A549 (cell line): ENCODE data around the gene SSH2. TPM values are rescaled to one million over a fixed set of nuclear protein-coding genes. Genes with fewer than 3 reads are reported as not detected.

Experiments
- ATAC-seq, 2 experiments: fragments of 200-7000 bp in 1 of 2; fragments of >200 bp in 1 of 2; cut with Nextera tagmentation in 1 of 2; cut with Tn5 transposase in 1 of 2; 3 replicates each; pipeline versions ENCODE4 v1.8.0 to v1.9.1; 2018 to 2020; ENCODE audit warnings: mild to moderate bottlenecking in 1 of 2, moderate library complexity in 1 of 2
- CTCF ChIA-PET: fragments of 300-600 bp; sonication (Branson Sonifier 250); formaldehyde crosslinking; extraction: SDS; loops from one replicate; lab custom pipeline; 2021; ENCODE audit warnings: antibody characterized with exemption, inconsistent platforms; lab: Yijun Ruan, JAX
- POLR2A ChIA-PET: fragments of 350-600 bp; formaldehyde crosslinking; extraction: SDS; loops from one replicate; lab custom pipeline; 2021; ENCODE audit warnings: antibody characterized with exemption, inconsistent platforms; lab: Yijun Ruan, JAX
- DNase-seq, 2 experiments: peaks; one replicate each; pipeline versions ENCODE4 v3.0.0 to v3.0.0-alpha.2; 2011 to 2016; ENCODE audit warnings: low read depth in 1 of 2, low spot score in 1 of 2
- FAIRE-seq: peaks from 2 replicates; lab custom pipeline; 2011; peaks lifted over from hg19 to GRCh38; lab: Jason Lieb, UNC
- H3K27ac ChIP-seq, 2 experiments: fragments of >200 bp; sonication (Bioruptor Twin); formaldehyde crosslinking; 3 replicates each; pipeline ENCODE4 v1.5.1; 2016 to 2017
- H3K4me1 ChIP-seq: fragments of >200 bp; sonication (Bioruptor Twin); formaldehyde crosslinking; 3 replicates; pipeline ENCODE4 v1.6.1; 2016
- H3K4me2 ChIP-seq: fragments of >200 bp; sonication (Bioruptor Twin); formaldehyde crosslinking; 3 replicates; pipeline ENCODE4 v1.6.1; 2016
- H3K4me3 ChIP-seq: fragments of >200 bp; sonication (Bioruptor Twin); formaldehyde crosslinking; 3 replicates; pipeline ENCODE4 v1.5.1; 2016
- H3K9me3 ChIP-seq: fragments of >200 bp; sonication (Bioruptor Twin); formaldehyde crosslinking; 3 replicates; pipeline ENCODE4 v1.6.1; 2016
- CBX2 ChIP-seq: fragments of 200-600 bp; sonication (generic); IDR thresholded peaks from 2 replicates; pipeline ENCODE4 v1.6.1; 2016; ENCODE audit warnings: low read depth, mild to moderate bottlenecking, borderline replicate concordance
- FOSL2 ChIP-seq, 2 experiments: fragments of 450-650 bp in 1 of 2; fragments of >200 bp in 1 of 2; sonication (Bioruptor Twin) in 1 of 2; formaldehyde crosslinking; IDR thresholded peaks; 2 replicates each; pipeline versions ENCODE4 v1.5.0 to v1.6.1; 2016 to 2020; ENCODE audit warnings: mild to moderate bottlenecking in 1 of 2, moderate library complexity in 1 of 2
- GATA3 ChIP-seq: IDR thresholded peaks from 2 replicates; pipeline ENCODE4 v1.6.1; 2012; ENCODE audit warnings: borderline replicate concordance
- HDAC2 ChIP-seq: fragments of 200-600 bp; sonication (generic); IDR thresholded peaks from 2 replicates; pipeline ENCODE4 v1.6.1; 2016
- HOXB13 ChIP-seq: fragments of 250-450 bp; sonication (Bioruptor Pico); IDR thresholded peaks from 2 replicates; pipeline ENCODE4 v1.5.0; 2020; ENCODE audit warnings: low read depth, mild to moderate bottlenecking, moderate library complexity
- HOXB5 ChIP-seq: fragments of 250-450 bp; sonication (Bioruptor Pico); IDR thresholded peaks from 2 replicates; pipeline ENCODE4 v1.5.0; 2020; ENCODE audit warnings: mild to moderate bottlenecking, moderate library complexity
- JUN ChIP-seq, 2 experiments: fragments of >200 bp; sonication (Bioruptor Twin); formaldehyde crosslinking; IDR thresholded peaks; 2 replicates in 1 of 2; 3 replicates in 1 of 2; pipeline ENCODE4 v1.6.1; 2016 to 2017
- MAFK ChIP-seq: fragments of 450-650 bp; IDR thresholded peaks from 2 replicates; pipeline ENCODE4 v1.6.1; 2014; ENCODE audit not compliant: partially characterized antibody
- MAZ ChIP-seq: fragments of 150-350 bp; IDR thresholded peaks from 2 replicates; pipeline ENCODE4 v1.6.1; 2014; ENCODE audit warnings: antibody characterized with exemption, low read depth, low read length, borderline replicate concordance
- MYC ChIP-seq: IDR thresholded peaks from 2 replicates; pipeline ENCODE4 v1.6.1; 2012; ENCODE audit warnings: mild to moderate bottlenecking, inconsistent platforms, low read length, improper control_type of control experiment, borderline replicate concordance
- NPAS2 ChIP-seq: fragments of 250-450 bp; sonication (Bioruptor Pico); IDR thresholded peaks from 2 replicates; pipeline ENCODE4 v1.8.0; 2022; ENCODE audit warnings: mild to moderate bottlenecking, moderate library complexity, borderline replicate concordance
- NR3C1 ChIP-seq: fragments of >200 bp; sonication (Bioruptor Twin); formaldehyde crosslinking; IDR thresholded peaks from 3 replicates; pipeline ENCODE4 v1.6.1; 2017
- PHF8 ChIP-seq: fragments of 200-600 bp; sonication (generic); IDR thresholded peaks from 2 replicates; pipeline ENCODE4 v1.6.1; 2016; ENCODE audit warnings: low read depth, mild to moderate bottlenecking, antibody characterized with exemption, moderate library complexity, borderline replicate concordance
- POLR2A ChIP-seq: IDR thresholded peaks from 2 replicates; pipeline ENCODE4 v1.6.1; 2012; ENCODE audit warnings: mild to moderate bottlenecking, low read length
- RAD21 ChIP-seq, 2 experiments: fragments of >200 bp in 1 of 2; sonication (Bioruptor Twin) in 1 of 2; formaldehyde crosslinking in 1 of 2; IDR thresholded peaks in 1 of 2; conservative IDR thresholded peaks in 1 of 2; 2 replicates in 1 of 2; 3 replicates in 1 of 2; pipeline ENCODE4 v1.6.1; 2012 to 2018; ENCODE audit warnings: inconsistent platforms in 1 of 2
- RFX5 ChIP-seq: fragments of 450-650 bp; IDR thresholded peaks from 2 replicates; pipeline ENCODE4 v1.7.1; 2014; ENCODE audit warnings: antibody characterized with exemption, mild to moderate bottlenecking, moderate library complexity
- RNF2 ChIP-seq: fragments of 200-600 bp; sonication (generic); IDR thresholded peaks from 2 replicates; pipeline ENCODE4 v1.6.1; 2016; ENCODE audit warnings: low read depth, mild to moderate bottlenecking, antibody characterized with exemption, moderate library complexity, borderline replicate concordance
- ZNF302 ChIP-seq: fragments of 250-450 bp; sonication (Bioruptor Pico); IDR thresholded peaks from 2 replicates; pipeline ENCODE4 v1.9.0; 2021; ENCODE audit warnings: inconsistent platforms, mild to moderate bottlenecking, moderate library complexity
- WGBS: methylation state at CpG from one replicate; pipeline ENCODE4 v1.1.6; 2017; ENCODE audit errors: missing lambda C conversion rate; 5-methylcytosine and 5-hydroxymethylcytosine counted together
- polyA plus RNA-seq, 4 experiments: library from polyadenylated mRNA; depleted of rRNA in 3 of 4; stranded (reverse); fragments of >200 nt; fragmentation: RNase III in 1 of 4; extraction: RNeasy Plus Mini Kit Qiagen cat#74134 plus additional on column Dnase treatment in 1 of 4; gene quantifications; 2 replicates in 3 of 4; 3 replicates in 1 of 4; pipeline ENCODE4 v1.2.3, GENCODE V29; 2011 to 2017
- TF ChIP-seq, protein P1 (sequence below): IDR thresholded peaks from 2 replicates; pipeline ENCODE4 v1.6.1; 2012; ENCODE audit warnings: low read depth, borderline replicate concordance
- TF ChIP-seq, protein P2 (sequence below): fragments of >200 bp; sonication (Bioruptor Twin); formaldehyde crosslinking; IDR thresholded peaks from 3 replicates; pipeline ENCODE4 v1.6.1; 2016
- TF ChIP-seq, protein P3 (sequence below): IDR thresholded peaks from 2 replicates; pipeline ENCODE4 v1.6.1; 2012

Gene SSH2
- polyA plus RNA-seq, 2 of the 4 experiments (the other 2 are of a cell fraction), result 20.7 to 24.5 TPM

DNA sequence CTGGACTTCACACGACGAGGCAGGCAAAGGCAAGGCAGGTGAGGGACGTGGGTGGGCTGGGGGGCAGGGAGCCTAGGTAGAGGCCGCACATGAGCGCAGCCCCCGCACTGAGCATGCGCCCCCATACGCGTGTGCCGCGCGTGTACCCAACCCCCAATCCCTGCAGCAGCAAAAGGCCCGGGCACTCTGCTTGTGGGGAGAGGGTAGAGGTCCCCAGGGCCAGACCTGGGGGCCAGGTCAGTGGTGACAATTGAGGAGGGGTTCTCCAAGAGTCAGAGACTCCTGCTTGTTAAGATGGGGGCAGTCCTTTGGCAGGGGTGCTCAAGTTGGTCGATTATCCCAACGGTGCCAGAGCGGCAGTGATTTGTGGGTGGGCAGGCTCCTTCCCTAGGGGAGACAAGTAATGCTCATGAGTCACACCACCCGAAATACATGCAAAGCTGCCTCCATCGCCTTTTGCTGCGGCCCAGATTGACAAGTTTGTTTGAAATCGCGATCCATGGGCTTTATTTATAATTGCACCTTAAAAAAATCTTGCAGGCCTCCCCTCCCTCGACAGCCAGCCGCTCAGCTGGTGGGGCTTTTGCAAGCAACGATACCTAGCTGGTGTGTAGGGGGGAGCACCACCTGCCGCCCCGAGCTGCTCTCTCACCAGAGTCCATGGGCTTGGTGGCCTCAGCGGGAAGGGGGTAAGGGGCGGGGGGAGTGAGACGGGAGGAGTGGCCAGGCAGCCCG lies 339.4 kb downstream of the SSH2 start:
- H3K9me3 ChIP-seq, result no peaks in the 10 kb centered on the region
- no peak for FAIRE-seq
- H3K4me3 ChIP-seq, result peak overlapping the region; percentile 82
- peak; percentile 73 to 78 for DNase-seq
- 11% methylated on average over 27 of the region's 30 CpGs for WGBS
- POLR2A ChIA-PET, result interaction anchor here (0.6 to 3.0 kb wide), 6 partner anchors 10 to 780 kb away, joined by 3 to 21 read pairs (median 8); partner anchors contain the start of genes ABHD15 and TP53I13
- peak overlapping the region; percentile 95 to 96 for H3K27ac ChIP-seq
- CTCF ChIA-PET, result interaction anchor here (0.8 to 11.5 kb wide), 18 partner anchors 10 to 637 kb away, joined by 3 to 474 read pairs (median 5); partner anchors contain the start of genes ABHD15, EFCAB5, MYO18A and TP53I13
- H3K4me2 ChIP-seq, result peak overlapping the region; percentile 95
- peaks cover 57% of the 10 kb centered on the region for H3K4me1 ChIP-seq
- peak; percentile 25 to 46 for ATAC-seq
- TF ChIP-seq, protein P1, sequence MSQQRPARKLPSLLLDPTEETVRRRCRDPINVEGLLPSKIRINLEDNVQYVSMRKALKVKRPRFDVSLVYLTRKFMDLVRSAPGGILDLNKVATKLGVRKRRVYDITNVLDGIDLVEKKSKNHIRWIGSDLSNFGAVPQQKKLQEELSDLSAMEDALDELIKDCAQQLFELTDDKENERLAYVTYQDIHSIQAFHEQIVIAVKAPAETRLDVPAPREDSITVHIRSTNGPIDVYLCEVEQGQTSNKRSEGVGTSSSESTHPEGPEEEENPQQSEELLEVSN, result peak; percentile 77
- TF ChIP-seq HOXB13 (CRISPR knock-in tag), result 0 out of 2 replicates have a peak, but pooled peaks have one; percentile 15
- TF ChIP-seq HOXB5 (CRISPR knock-in tag), result 0 out of 2 replicates have a peak, but pooled peaks have one; percentile 46
- TF ChIP-seq NR3C1, result no peak
- TF ChIP-seq, protein P2, sequence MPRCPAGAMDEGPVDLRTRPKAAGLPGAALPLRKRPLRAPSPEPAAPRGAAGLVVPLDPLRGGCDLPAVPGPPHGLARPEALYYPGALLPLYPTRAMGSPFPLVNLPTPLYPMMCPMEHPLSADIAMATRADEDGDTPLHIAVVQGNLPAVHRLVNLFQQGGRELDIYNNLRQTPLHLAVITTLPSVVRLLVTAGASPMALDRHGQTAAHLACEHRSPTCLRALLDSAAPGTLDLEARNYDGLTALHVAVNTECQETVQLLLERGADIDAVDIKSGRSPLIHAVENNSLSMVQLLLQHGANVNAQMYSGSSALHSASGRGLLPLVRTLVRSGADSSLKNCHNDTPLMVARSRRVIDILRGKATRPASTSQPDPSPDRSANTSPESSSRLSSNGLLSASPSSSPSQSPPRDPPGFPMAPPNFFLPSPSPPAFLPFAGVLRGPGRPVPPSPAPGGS, result peak; percentile 12; the same call in 1 of the 3 replicates
- TF ChIP-seq FOSL2 (IDR thresholded peaks at IDR 0.05), result no peak
- TF ChIP-seq FOSL2 (CRISPR knock-in tag; IDR thresholded peaks at IDR 0.05), result peak; percentile 20; the same call in 1 of the 2 replicates
- TF ChIP-seq POLR2A, result peak; percentile 32; the same call in 1 of the 2 replicates
- no peak for TF ChIP-seq HDAC2
- TF ChIP-seq, protein P3, sequence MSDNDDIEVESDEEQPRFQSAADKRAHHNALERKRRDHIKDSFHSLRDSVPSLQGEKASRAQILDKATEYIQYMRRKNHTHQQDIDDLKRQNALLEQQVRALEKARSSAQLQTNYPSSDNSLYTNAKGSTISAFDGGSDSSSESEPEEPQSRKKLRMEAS, result peak; percentile 81
- TF ChIP-seq MAZ, result no peak
- TF ChIP-seq, all 56 proteins: peak for 7

DNA sequence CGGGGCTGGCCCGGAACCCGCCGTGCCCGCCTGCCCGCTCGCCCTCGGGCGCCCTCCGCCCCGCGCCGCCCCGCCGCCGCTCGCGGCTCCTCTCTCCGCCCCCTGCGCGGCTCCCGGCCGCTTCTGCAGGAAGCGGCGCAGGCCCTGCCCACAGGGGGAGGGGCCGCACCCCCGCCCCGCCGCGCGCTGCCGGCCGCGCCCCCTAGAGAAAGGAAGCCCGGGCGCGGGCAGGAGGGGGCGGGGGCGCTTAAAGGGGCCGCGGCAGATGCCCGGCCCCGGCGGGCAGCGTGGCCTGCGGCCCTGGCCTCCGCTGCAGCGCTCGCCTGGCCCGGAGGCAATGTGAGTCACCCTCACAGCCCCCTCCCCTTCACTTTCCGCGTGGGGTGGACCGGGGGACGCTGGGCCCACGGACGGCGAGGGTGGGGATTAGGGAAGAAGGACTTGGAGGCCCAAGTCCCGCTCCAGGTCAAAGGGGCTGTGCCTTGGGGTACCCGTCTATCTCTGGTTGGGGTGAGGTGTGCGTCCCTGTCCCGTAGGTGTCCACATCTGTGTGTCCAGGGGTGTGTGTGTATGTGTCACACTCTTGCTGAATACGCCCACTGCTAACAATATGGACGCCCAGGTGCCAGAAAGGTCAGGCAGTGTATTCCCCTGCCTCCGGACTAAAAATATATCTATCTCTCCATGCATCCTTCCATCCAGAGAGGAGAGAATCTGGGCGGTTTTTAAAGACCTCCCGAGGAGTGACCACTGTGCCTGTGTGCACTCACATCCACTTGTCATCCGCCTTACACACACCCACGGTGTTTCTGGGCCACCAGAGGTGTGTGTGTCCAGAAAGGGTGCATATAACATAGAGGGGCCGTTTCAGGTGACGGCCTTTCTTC lies 340.3 kb downstream of the SSH2 start, which contains the start of gene GIT1:
TSS of gene GIT1 (minus strand) at position 125 of the 887 bp plus-strand sequence. CDS start 270 bp downstream, outside the sequence.
- peak; percentile 21 to 40 for ATAC-seq

More for the DNA sequence above, 340.3 kb downstream of the SSH2 start, which contains the start of gene GIT1:
- Histone ChIP-seq H3K4me3 (peak within 1 kb of the TSS; percentile 82), H3K27ac (peak within 1 kb of the TSS; percentile 95 to 96), H3K4me2 (peak within 1 kb of the TSS; percentile 98), H3K4me1 (peaks cover 56% of the 10 kb centered on the region), H3K9me3 (no peaks in the 10 kb centered on the region)
- CTCF ChIA-PET, result interaction anchor here (1.5 to 16.7 kb wide), 6 partner anchors 17 to 190 kb away, joined by 3 to 474 read pairs (median 170); partner anchors contain the start of genes ABHD15 and TP53I13
- TF ChIP-seq MAFK, result no peak
- peak; percentile 24; the same call in 1 of the 2 replicates for TF ChIP-seq ZNF302
- TF ChIP-seq FOSL2 (IDR thresholded peaks at IDR 0.05), result no peak
- TF ChIP-seq FOSL2 (CRISPR knock-in tag; IDR thresholded peaks at IDR 0.05), result peak; percentile 54
- TF ChIP-seq MYC, result peak; percentile 75; the same call in 1 of the 2 replicates
- TF ChIP-seq GATA3, result 0 out of 2 replicates have a peak, but pooled peaks have one; percentile 10
- TF ChIP-seq NPAS2, result no peak
- TF ChIP-seq PHF8, result peak; percentile 31; the same call in 1 of the 2 replicates
- no peak for TF ChIP-seq RAD21 (conservative IDR thresholded peaks at IDR 0.05 in 1 of 2, IDR thresholded peaks at IDR 0.05 in 1 of 2)
- TF ChIP-seq POLR2A, result peak; percentile 63
- TF ChIP-seq RNF2, result no peak
- peak; percentile 18; the same call in 1 of the 2 replicates for TF ChIP-seq RFX5
- TF ChIP-seq, protein P2, result 0 out of 3 replicates have a peak, but pooled peaks have one; percentile 30
- TF ChIP-seq, protein P3, result peak; percentile 55
- peak in 1 of 2 experiments; percentile 56; a peak in 3 of 5 replicates for TF ChIP-seq JUN (IDR thresholded peaks at IDR 0.05)
- TF ChIP-seq CBX2, result no peak
- TF ChIP-seq HOXB13 (CRISPR knock-in tag), result peak; percentile 64; the same call in 1 of the 2 replicates
- peak; percentile 85 to 92 for DNase-seq
- WGBS, result 7% methylated on average over 26 of the region's 70 CpGs
- POLR2A ChIA-PET, result interaction anchor here (1.2 to 2.8 kb wide), 2 partner anchors 22 to 220 kb away, joined by 4 to 21 read pairs; partner anchors contain the start of genes ABHD15 and TP53I13
- no peak for FAIRE-seq
